HepG2 (cell line): ENCODE results near the gene PIP5K1C. TPM values are rescaled to one million over a fixed set of nuclear protein-coding genes. Genes with fewer than 3 reads are reported as not detected.

Experiments used
- ATAC-seq: fragments of 200-7000 bp; cut with Tn5 transposase; 3 replicates; pipeline ENCODE4 v1.9.1; 2020; ENCODE audit warnings: mild to moderate bottlenecking, moderate library complexity
- BruUV-seq: library from RNA; stranded (reverse); fragments of 400-500 nt; replicated peaks from 2 replicates; lab custom pipeline; 2021; lab: Mats Ljungman, UMichigan
- CTCF ChIA-PET: fragments of 300-600 bp; formaldehyde crosslinking; extraction: SDS; loops from one replicate; lab custom pipeline; 2021; ENCODE audit warnings: low total read pairs, inconsistent platforms, low intra/inter-chr PET ratio; lab: Yijun Ruan, JAX
- POLR2A ChIA-PET: fragments of 350-600 bp; sonication (Branson Sonifier 250); formaldehyde crosslinking; loops from one replicate; lab custom pipeline; 2020; ENCODE audit warnings: antibody characterized with exemption, inconsistent platforms; lab: Yijun Ruan, JAX
- DNase-seq: peaks from one replicate; pipeline ENCODE4 v3.0.0-alpha.2; 2015; ENCODE audit warnings: low spot score
- FAIRE-seq: peaks from 3 replicates; lab custom pipeline; 2011; peaks lifted over from hg19 to GRCh38; lab: Jason Lieb, UNC
- H2AFZ ChIP-seq: one replicate; pipeline ENCODE4 v1.6.1; 2011; ENCODE audit warnings: low read length, inconsistent platforms
- H3K27ac ChIP-seq: fragments of 300-600 bp; 3 replicates; pipeline ENCODE4 v1.8.0; 2011; ENCODE audit warnings: mixed run types, mild to moderate bottlenecking, mixed read lengths, low read length, inconsistent platforms; ENCODE audit not compliant: insufficient read depth; ENCODE audit errors: extremely low read length
- H3K27me3 ChIP-seq, 2 experiments: fragments of 200-600 bp in 1 of 2; 2 replicates in 1 of 2; 3 replicates in 1 of 2; pipeline versions ENCODE4 v1.6.0 to v1.8.0; 2011; ENCODE audit warnings: low read length in 2 of 2, mild to moderate bottlenecking in 2 of 2, moderate library complexity in 2 of 2, inconsistent platforms in 1 of 2; ENCODE audit not compliant: insufficient read depth in 2 of 2, control insufficient read depth in 1 of 2
- H3K36me3 ChIP-seq, 2 experiments: fragments of 200-600 bp in 1 of 2; replicated peaks in 1 of 2; 2 replicates in 1 of 2; 3 replicates in 1 of 2; pipeline versions ENCODE4 v1.5.1 to v1.8.0; 2011; ENCODE audit warnings: low read length in 2 of 2, inconsistent platforms in 1 of 2; ENCODE audit not compliant: insufficient read depth in 2 of 2, control insufficient read depth in 1 of 2
- H3K4me1 ChIP-seq: 2 replicates; pipeline ENCODE4 v1.5.1; 2012; ENCODE audit warnings: low read length, inconsistent platforms; ENCODE audit not compliant: insufficient read depth
- H3K4me2 ChIP-seq: 2 replicates; pipeline ENCODE4 v1.6.0; 2011; ENCODE audit warnings: low read depth, low read length, inconsistent platforms
- H3K4me3 ChIP-seq, 3 experiments: fragments of 200-600 bp in 1 of 3; sonication (generic), shearing (Covaris generic) in 1 of 3; replicated peaks in 1 of 3; 2 replicates each; pipeline ENCODE4 v1.5.1; 2011 to 2016; ENCODE audit warnings: low read length in 3 of 3, inconsistent platforms in 2 of 3, low read depth in 2 of 3, mild to moderate bottlenecking in 2 of 3, control low read depth in 1 of 3, mixed read lengths in 1 of 3; ENCODE audit not compliant: insufficient read depth in 1 of 3
- H3K79me2 ChIP-seq: one replicate; pipeline ENCODE4 v1.6.1; 2011; ENCODE audit warnings: low read length, inconsistent platforms; ENCODE audit not compliant: insufficient read depth
- H3K9ac ChIP-seq: 2 replicates; pipeline ENCODE4 v1.6.0; 2011; ENCODE audit warnings: mild to moderate bottlenecking, low read depth, low read length, inconsistent platforms; ENCODE audit not compliant: insufficient read depth
- H3K9me3 ChIP-seq: 2 replicates; pipeline ENCODE4 v1.5.1; 2012; ENCODE audit warnings: mild to moderate bottlenecking, low read length
- H4K20me1 ChIP-seq: 2 replicates; pipeline ENCODE4 v1.6.0; 2011; ENCODE audit warnings: inconsistent platforms, mild to moderate bottlenecking, low read length, moderate library complexity; ENCODE audit not compliant: insufficient read depth
- E2F5 ChIP-seq: sonication (generic); formaldehyde crosslinking; conservative IDR thresholded peaks from 2 replicates; pipeline ENCODE4 v1.4.0; 2020; ENCODE audit warnings: missing genetic modification reagents
- ISX ChIP-seq: sonication (generic); formaldehyde crosslinking; conservative IDR thresholded peaks from 2 replicates; pipeline ENCODE4 v1.5.0; 2020; ENCODE audit warnings: missing genetic modification reagents
- JUND ChIP-seq: sonication (generic); formaldehyde crosslinking; IDR thresholded peaks from 2 replicates; pipeline ENCODE4 v1.8.0; 2022; ENCODE audit warnings: mild to moderate bottlenecking, missing genetic modification reagents
- KDM1A ChIP-seq: IDR thresholded peaks from 2 replicates; pipeline ENCODE4 v1.6.1; 2016; ENCODE audit warnings: missing compliant biosample characterization
- KDM6A ChIP-seq: IDR thresholded peaks from 2 replicates; pipeline ENCODE4 v1.6.1; 2016; ENCODE audit warnings: low read depth
- NFKB2 ChIP-seq: sonication (generic); formaldehyde crosslinking; IDR thresholded peaks from 2 replicates; pipeline ENCODE4 v1.4.0; 2020; ENCODE audit warnings: missing genetic modification reagents, borderline replicate concordance
- SAP130 ChIP-seq: IDR thresholded peaks from 2 replicates; pipeline ENCODE4 v1.6.1; 2016; ENCODE audit warnings: low read depth
- SIN3B ChIP-seq: fragments of 150-350 bp; IDR thresholded peaks from 2 replicates; pipeline ENCODE4 v1.6.1; 2014; ENCODE audit warnings: low read length
- TCF7L2 ChIP-seq: IDR thresholded peaks from 2 replicates; pipeline ENCODE4 v1.6.1; 2011; ENCODE audit warnings: mild to moderate bottlenecking, low read depth, low read length, moderate library complexity
- ZNF124 ChIP-seq: sonication (generic); formaldehyde crosslinking; IDR thresholded peaks from 2 replicates; pipeline ENCODE4 v1.4.0; 2020; ENCODE audit warnings: missing genetic modification reagents
- ZNF280B ChIP-seq: sonication (generic); formaldehyde crosslinking; IDR thresholded peaks from 2 replicates; pipeline ENCODE4 v1.5.0; 2020; ENCODE audit warnings: missing genetic modification reagents, mild to moderate bottlenecking, borderline replicate concordance
- ZNF383 ChIP-seq: sonication (generic); formaldehyde crosslinking; IDR thresholded peaks from 2 replicates; pipeline ENCODE4 v1.4.0; 2020; ENCODE audit warnings: missing genetic modification reagents, mild to moderate bottlenecking, borderline replicate concordance
- ZNF75D ChIP-seq: sonication (generic); formaldehyde crosslinking; IDR thresholded peaks from 2 replicates; pipeline ENCODE4 v1.8.1; 2023; ENCODE audit warnings: missing genetic modification reagents, mild to moderate bottlenecking, borderline replicate concordance
- WGBS: methylation state at CpG from one replicate; pipeline ENCODE4 v1.1.6; 2017; ENCODE audit warnings: low lambda C conversion rate; 5-methylcytosine and 5-hydroxymethylcytosine counted together
- in situ Hi-C: cut with HindIII; loops from 2 replicates; pipeline ENCODE4 v1.10.0; 2017; ENCODE audit warnings: low pct_unique_long_range_greater_than_20kb; ENCODE audit not compliant: extremely low pct_ligation_motif_present
- intact Hi-C: fragments of 100-400 bp; cut with micrococcal nuclease; formaldehyde crosslinking; loops from one replicate; pipeline ENCODE4 v1.10.0; 2022; ENCODE audit not compliant: unreplicated experiment
- polyA plus RNA-seq, 8 experiments: library from polyadenylated mRNA; depleted of rRNA in 3 of 8; stranded (reverse) in 7 of 8; unstranded in 1 of 8; fragments of >200 nt; fragmentation: Illumina TruSeq in 4 of 8; extraction: Trizol in 4 of 8; gene quantifications; 2 replicates each; pipeline versions ENCODE4 v1.2.1 to v1.2.3, GENCODE V29; 2011 to 2016; ENCODE audit warnings: low read depth in 4 of 8, missing spikeins in 1 of 8, mixed read lengths in 1 of 8; ENCODE audit not compliant: insufficient read depth in 1 of 8
- total RNA-seq, 5 experiments: library from RNA; depleted of rRNA; stranded (reverse); fragments of >200 nt; fragmentation: Illumina TruSeq; extraction: Trizol; gene quantifications; 2 replicates each; pipeline ENCODE4 v1.2.3, GENCODE V29; 2016; ENCODE audit warnings: low read depth in 1 of 5

The PIP5K1C gene
- total and polyA plus RNA-seq, 2 of the 13 experiments (the other 11 are each of a cell fraction or from before 2014, with no cell fraction given), result 3.6 to 4.3 TPM

GRCh38 chr19:3641515-3642269, 58.6 kb downstream of the PIP5K1C start:
- no peak overlapping the region for H3K9ac ChIP-seq
- no peak overlapping the region for H3K4me2 ChIP-seq
- no peaks in the 10 kb centered on the region for H4K20me1 ChIP-seq
- BruUV-seq, result no TSS peak
- no peaks in the 10 kb centered on the region for H3K4me1 ChIP-seq
- H3K9me3 ChIP-seq, result no peaks in the 10 kb centered on the region
- DNase-seq, result no peak
- intact Hi-C loops (no loop called here), in situ Hi-C loops (no loop called here)
- WGBS, result 98% methylated on average over 23 of the region's 28 CpGs
- no peak overlapping the region for H2AFZ ChIP-seq
- TF ChIP-seq ISX (CRISPR knock-in tag) (no peak), TCF7L2 (no peak), ZNF75D (CRISPR knock-in tag) (no peak), KDM1A (no peak), NFKB2 (CRISPR knock-in tag) (no peak), E2F5 (no peak), KDM6A (CRISPR knock-in tag) (no peak), ZNF124 (CRISPR knock-in tag) (no peak), JUND (no peak), ZNF280B (CRISPR knock-in tag) (no peak), SIN3B (no peak), ZNF383 (CRISPR knock-in tag) (no peak), SAP130 (no peak)
- no peak overlapping the region for H3K4me3 ChIP-seq
- no peaks in the 10 kb centered on the region for H3K79me2 ChIP-seq
- ChIA-PET CTCF (no interaction called here), POLR2A (no interaction called here)
- peaks cover 3% of the 10 kb centered on the region in 2 experiments; a peak in 2 of 5 replicates for H3K36me3 ChIP-seq
- H3K27ac ChIP-seq, result no peak overlapping the region
- FAIRE-seq, result no peak
- no peak for ATAC-seq
- no peaks in the 10 kb centered on the region for H3K27me3 ChIP-seq
